ENCODE data around the gene TMEM101. TPM values are rescaled to one million over a fixed set of nuclear protein-coding genes. Genes with fewer than 3 reads are reported as not detected.

The TMEM101 gene
- total and polyA plus RNA-seq, 2 of the 13 experiments (the other 11 are each of a cell fraction or from before 2014, with no cell fraction given): 72.0 to 100 TPM

DNA sequence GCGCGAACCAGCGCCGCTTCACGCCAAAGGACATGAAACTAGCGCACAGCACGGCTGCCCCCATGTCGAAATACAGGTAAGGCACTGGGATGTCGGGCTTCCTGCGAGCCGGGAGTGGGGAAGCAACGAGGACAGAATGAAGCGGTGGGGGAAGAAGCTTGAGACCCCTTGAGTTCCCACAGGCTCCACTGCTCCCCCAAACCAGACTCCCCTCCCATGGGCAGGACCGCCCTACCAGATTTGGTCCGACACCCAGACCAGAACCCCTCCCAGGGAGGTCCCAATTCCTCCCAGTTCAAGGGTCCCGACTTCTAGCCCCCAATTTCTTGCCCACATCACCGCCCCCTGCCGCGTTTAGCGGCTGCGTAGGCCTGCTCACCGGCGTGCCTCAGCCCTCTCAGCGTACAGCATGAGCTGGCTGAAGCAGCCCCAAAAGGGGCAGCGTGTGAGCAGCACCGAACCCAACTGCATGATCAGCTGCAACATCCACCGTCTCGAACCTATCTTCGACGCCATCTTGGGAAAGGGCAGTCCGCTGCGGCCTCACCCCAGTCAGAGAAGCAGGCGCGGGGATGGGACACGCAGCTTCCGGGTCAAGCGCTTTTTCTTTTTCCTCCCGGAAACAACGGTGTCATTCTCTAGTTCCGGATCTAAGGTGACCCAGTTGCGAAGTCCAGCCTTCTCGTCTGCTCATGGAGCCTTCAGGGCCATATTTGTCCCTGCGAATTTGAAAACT is at the start of gene TMEM101 (continued):
- TF ChIP-seq TFAP4 (IDR thresholded peaks at IDR 0.05; ENCODE audit: borderline replicate concordance, low read depth) (peak; percentile 91; the same call in 1 of the 2 replicates), ZBTB2 (CRISPR knock-in tag; IDR thresholded peaks at IDR 0.05; ENCODE audit: low read depth) (peak; percentile 87; the same call in 1 of the 2 replicates), ZNF543 (CRISPR knock-in tag; IDR thresholded peaks at IDR 0.05) (peak; percentile 94), ETV5 (CRISPR knock-in tag; IDR thresholded peaks at IDR 0.05; ENCODE audit: borderline replicate concordance) (peak; percentile 87), ZNF367 (CRISPR knock-in tag; IDR thresholded peaks at IDR 0.05; ENCODE audit: borderline replicate concordance) (no peak), ZNF816 (CRISPR knock-in tag; IDR thresholded peaks at IDR 0.05; ENCODE audit: borderline replicate concordance) (peak; percentile 94; the same call in 1 of the 2 replicates), KLF12 (CRISPR knock-in tag; IDR thresholded peaks at IDR 0.05; ENCODE audit: borderline replicate concordance) (no peak), ZNF547 (CRISPR knock-in tag; IDR thresholded peaks at IDR 0.05) (peak; percentile 20; the same call in 1 of the 2 replicates), EEA1 (CRISPR knock-in tag; IDR thresholded peaks at IDR 0.05; ENCODE audit: borderline replicate concordance) (0 out of 2 replicates have a peak, but pooled peaks have one; percentile 20), MIER2 (CRISPR knock-in tag; IDR thresholded peaks at IDR 0.05) (peak; percentile 90), POGK (CRISPR knock-in tag; conservative IDR thresholded peaks at IDR 0.05) (peak; percentile 96)
- TF ChIP-seq, protein P1, sequence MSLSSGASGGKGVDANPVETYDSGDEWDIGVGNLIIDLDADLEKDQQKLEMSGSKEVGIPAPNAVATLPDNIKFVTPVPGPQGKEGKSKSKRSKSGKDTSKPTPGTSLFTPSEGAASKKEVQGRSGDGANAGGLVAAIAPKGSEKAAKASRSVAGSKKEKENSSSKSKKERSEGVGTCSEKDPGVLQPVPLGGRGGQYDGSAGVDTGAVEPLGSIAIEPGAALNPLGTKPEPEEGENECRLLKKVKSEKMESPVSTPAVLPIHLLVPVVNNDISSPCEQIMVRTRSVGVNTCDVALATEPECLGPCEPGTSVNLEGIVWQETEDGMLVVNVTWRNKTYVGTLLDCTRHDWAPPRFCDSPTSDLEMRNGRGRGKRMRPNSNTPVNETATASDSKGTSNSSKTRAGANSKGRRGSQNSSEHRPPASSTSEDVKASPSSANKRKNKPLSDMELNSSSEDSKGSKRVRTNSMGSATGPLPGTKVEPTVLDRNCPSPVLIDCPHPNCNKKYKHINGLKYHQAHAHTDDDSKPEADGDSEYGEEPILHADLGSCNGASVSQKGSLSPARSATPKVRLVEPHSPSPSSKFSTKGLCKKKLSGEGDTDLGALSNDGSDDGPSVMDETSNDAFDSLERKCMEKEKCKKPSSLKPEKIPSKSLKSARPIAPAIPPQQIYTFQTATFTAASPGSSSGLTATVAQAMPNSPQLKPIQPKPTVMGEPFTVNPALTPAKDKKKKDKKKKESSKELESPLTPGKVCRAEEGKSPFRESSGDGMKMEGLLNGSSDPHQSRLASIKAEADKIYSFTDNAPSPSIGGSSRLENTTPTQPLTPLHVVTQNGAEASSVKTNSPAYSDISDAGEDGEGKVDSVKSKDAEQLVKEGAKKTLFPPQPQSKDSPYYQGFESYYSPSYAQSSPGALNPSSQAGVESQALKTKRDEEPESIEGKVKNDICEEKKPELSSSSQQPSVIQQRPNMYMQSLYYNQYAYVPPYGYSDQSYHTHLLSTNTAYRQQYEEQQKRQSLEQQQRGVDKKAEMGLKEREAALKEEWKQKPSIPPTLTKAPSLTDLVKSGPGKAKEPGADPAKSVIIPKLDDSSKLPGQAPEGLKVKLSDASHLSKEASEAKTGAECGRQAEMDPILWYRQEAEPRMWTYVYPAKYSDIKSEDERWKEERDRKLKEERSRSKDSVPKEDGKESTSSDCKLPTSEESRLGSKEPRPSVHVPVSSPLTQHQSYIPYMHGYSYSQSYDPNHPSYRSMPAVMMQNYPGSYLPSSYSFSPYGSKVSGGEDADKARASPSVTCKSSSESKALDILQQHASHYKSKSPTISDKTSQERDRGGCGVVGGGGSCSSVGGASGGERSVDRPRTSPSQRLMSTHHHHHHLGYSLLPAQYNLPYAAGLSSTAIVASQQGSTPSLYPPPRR (CRISPR knock-in tag; IDR thresholded peaks at IDR 0.05; ENCODE audit: borderline replicate concordance): peak; percentile 72
- TF ChIP-seq, protein P2, sequence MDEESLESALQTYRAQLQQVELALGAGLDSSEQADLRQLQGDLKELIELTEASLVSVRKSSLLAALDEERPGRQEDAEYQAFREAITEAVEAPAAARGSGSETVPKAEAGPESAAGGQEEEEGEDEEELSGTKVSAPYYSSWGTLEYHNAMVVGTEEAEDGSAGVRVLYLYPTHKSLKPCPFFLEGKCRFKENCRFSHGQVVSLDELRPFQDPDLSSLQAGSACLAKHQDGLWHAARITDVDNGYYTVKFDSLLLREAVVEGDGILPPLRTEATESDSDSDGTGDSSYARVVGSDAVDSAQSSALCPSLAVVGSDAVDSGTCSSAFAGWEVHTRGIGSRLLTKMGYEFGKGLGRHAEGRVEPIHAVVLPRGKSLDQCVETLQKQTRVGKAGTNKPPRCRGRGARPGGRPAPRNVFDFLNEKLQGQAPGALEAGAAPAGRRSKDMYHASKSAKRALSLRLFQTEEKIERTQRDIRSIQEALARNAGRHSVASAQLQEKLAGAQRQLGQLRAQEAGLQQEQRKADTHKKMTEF (CRISPR knock-in tag; IDR thresholded peaks at IDR 0.05): peak; percentile 99
- TF ChIP-seq, protein P3, sequence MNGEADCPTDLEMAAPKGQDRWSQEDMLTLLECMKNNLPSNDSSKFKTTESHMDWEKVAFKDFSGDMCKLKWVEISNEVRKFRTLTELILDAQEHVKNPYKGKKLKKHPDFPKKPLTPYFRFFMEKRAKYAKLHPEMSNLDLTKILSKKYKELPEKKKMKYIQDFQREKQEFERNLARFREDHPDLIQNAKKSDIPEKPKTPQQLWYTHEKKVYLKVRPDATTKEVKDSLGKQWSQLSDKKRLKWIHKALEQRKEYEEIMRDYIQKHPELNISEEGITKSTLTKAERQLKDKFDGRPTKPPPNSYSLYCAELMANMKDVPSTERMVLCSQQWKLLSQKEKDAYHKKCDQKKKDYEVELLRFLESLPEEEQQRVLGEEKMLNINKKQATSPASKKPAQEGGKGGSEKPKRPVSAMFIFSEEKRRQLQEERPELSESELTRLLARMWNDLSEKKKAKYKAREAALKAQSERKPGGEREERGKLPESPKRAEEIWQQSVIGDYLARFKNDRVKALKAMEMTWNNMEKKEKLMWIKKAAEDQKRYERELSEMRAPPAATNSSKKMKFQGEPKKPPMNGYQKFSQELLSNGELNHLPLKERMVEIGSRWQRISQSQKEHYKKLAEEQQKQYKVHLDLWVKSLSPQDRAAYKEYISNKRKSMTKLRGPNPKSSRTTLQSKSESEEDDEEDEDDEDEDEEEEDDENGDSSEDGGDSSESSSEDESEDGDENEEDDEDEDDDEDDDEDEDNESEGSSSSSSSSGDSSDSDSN (CRISPR knock-in tag; IDR thresholded peaks at IDR 0.05): peak; percentile 82

Data from HepG2 (cell line).